Kasumi-1 (cell line): Measurements from ENCODE around the gene PDE6D.

Source experiments
- DNase-seq, 2 experiments: peaks; one replicate each; lab custom pipeline; 2025; lab: John Stamatoyannopoulos, UW

The PDE6D gene

DNA sequence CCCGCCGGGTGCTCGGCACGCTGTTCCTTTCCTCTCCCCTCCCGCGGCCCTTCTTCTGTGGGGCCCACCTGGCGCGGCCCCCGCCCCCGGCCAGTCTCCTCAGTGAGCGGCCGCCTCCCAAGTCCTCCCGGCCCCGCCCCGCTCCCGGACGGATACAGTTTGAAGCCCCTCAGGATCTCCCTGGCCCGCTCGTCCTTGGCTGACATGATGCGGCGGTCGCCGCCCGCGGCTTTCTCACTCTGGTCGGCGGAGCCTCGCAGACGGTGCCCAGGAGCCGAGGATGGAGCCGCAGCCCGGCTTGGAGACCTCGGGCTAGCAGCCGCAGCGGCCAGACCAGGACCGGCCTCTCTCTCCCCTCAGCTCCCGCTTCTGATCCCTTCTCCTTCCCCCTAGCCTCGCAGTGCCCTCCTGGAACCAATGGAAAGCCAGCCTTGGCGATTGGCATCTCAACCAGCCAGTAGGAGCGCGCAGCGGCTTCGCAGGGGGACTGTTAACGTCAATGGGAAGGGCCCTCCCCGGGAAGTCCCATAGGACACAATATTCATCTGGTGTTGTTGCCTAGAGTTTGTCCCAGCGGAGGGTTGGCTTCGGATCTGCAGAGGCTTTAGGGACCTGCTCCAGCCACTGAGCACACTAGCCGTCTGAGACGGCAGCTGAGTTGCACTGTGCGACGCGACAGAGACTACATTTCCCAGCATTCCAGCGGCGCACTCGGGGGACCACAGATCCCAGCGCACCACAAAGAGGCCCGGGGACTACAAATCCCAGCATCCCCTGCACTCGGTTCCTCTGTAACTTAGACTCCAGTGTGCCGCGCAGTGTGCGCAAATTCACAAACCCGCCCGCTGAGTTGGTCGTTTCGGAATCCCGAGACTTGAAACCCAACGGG is at the start of gene PDE6D:
Gene PDE6D, minus strand, starts transcription at position 374 of the 889 bp plus-strand sequence. Its CDS starts 168 bp downstream, at position 206.
- peak; percentile 79 for DNase-seq

DNA sequence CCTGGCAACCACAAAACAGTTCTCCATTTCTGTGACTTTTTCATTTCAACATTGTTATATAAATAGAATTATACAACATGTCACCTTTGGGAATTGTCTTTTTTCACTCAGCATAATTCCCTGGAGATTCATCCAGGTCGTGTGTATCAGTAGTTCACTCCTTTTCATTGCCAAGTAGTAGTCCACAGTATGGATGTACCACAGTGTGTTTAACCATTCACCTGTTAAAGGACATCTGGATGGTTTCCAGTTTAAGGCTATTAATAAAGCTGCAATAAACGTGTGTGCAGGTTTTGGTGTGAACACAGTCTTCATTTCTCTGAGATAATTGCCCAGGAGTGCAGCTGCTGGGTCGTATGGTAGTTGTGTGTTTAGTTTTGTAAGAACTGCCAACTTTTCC is 40.8 kb upstream of the PDE6D start:
- DNase-seq, result no peak

DNA sequence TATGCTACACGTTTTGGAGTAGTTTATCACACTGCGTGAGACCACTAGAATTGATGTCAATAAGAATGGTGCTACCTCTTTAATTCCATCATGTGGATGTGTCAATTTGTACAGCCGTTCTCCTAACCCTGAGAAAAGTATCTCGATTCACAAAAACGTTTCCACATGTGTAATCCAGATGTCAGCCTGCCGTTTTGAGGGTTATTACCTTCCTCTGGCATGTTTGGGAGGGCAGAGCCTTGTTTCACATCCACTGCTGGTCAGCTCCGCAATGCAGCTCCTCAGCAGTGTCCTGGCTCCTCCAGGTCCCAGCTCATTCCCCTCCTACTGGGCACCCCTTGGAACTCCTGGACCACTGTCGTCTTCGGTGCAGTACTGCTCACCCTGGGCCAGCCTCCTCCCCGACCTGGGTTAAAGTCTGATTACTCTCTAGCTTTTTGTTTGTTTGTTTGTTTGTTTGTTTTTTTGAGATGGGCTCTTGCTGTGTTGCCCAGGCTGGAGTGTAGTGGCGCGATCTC is 39.8 kb upstream of the PDE6D start:
- no peak for DNase-seq

DNA sequence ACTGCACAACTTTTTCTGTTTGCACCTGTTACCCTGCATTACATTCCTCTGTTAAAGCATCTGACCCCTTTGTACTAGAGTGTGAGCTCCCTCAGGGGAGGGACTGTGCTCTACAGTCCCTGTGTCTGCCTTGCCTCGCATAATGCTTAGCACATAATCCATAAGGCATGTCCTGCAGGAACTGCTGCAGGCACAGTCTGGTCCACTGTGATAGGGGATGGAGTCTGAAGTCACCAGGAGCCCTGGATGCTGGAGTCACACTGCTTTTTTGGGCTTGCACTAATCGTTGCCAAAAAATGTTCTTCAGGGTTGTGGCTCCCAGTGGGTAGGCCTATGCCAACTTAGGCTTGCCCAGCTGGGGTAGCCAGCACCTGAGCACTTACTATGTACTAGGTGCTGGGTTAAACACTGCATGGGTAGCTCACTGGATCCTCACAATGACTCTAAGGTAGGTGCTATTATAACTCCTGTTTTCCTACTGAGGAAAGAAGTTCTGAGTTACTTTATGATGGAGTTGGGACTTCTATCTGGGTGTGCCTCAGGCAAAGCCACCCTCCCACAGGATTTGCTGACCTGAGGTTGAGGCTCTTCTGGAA is 38.5 kb upstream of the PDE6D start:
- no peak for DNase-seq

DNA sequence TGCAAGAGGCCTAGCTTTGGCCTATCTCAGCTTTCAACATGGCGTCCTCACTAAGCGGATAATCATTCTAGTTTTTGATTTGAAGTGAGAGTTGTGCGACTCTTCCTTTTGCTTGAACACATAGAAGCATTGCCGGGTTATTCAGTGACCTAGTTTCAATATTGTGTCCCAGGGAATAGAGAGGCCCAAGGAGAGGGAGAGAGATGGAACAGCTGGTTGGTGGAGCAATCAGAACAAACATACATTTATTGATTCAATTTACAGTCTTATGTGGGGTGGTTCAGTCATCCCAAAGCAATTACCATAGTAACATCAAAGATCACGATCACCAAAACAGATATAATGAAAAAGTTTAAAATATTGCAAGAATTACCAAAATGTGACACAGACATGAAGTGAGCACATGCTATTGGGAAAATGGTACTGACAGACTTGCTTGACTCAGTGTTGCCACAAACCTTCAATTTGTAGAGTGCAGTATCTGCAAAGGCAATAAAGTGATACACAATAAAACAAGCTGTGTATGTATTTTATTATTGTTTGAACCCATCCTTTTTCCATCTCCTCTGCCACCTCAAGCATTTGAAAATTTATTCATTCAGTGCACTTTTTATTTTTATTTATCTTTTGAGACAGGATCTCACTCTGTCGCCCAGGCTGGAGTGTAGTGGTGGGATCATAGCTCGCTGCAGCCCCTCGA is 35.4 kb upstream of the PDE6D start:
- no peak for DNase-seq

DNA sequence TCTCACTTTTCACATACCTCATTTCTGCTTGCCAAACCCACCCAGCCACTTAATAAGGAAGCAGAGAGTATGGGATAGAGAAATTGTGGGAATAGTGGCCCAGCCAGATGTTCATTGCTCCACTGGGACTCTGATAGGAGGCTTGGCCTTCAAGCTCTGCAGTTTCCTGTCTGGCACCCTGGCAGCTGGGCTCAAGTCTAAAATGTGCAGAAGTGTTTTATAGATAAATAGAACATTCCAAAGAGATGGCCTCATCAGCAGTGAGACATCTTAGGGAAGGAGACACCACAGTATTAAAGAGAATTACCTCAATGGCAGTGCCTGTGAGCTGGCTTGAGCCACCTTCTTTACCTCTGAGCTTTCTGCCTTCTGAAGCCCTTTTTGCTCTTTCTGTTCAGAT is 29.8 kb upstream of the PDE6D start:
- DNase-seq, result no peak

DNA sequence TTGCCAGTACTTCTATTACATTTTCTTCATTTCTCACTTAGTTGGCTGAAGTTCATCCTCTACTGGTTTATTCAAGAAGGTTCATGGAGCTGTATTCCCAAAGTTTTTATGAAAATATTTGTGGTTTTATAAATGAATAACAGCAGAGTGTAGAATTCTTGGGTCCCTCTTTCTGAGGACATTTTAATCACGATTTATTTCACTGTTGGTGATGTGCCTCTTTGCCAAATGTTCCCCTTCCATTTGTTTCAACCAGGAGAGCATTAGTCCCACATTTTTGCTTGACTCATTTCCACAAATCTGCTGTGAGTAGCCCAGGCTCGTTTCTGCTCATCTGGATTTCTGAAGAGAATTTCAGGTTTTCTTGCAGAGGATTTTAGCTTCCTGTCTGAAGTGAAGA is 25.9 kb upstream of the PDE6D start:
- no peak for DNase-seq

DNA sequence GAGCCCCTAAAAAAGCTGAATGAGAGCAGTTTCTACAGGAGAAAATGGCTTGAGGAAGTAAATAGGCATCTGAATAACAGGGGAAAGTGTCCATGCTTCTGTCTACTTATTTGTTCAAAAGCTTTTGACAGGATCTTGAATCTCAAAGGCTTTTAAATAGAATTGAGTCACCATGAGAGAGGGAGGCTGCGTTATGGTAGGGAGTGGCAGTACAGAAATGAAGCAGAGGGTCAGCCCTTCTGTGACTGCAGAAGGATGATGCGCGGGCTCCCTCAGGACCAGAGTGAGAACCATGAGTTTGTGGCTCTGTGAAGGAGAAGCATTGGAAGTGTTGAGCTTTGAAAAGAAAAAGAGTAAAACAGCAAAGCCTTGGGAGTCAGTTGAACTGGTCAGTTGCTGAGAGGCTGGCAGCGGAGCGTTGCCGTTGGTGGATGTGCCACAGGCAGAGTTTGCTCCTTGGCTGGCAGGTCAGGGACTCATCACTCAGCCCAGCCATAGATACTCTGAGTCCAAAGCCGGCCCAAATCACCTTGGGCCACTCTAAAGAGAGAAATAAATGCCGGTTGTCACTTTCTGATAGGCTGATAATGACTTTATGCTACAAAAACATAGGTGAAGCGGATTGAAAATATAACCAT is 22.5 kb upstream of the PDE6D start:
- DNase-seq, result no peak

DNA sequence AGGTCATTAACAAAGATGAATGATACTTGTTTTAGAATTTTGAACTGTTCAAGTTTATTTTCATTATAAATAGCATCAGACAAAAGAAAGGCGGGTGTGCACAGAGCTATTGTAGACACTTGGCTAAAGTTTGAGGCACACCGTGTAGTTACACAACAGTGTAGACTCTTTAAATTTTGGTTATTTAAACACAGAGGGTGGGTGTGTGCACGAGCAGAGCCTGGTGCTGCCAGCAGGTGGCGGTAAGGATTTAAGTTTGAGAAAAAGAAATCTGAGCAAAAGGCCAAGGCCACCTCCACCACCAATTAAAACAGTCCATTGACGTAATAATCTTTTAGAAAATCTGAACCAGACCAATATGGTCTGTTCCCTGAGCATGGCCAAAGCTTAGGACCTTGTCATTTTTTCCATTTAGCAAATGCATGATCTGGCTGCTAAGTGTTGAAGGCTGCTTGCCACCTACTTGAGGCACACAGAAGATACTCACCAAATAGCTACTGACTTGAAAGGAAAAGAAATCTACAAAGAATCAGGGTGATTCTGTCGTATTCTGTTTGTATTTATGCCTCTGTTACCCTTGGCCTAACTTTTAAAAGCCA is 19.5 kb upstream of the PDE6D start:
- DNase-seq, result peak; percentile 10 to 12

DNA sequence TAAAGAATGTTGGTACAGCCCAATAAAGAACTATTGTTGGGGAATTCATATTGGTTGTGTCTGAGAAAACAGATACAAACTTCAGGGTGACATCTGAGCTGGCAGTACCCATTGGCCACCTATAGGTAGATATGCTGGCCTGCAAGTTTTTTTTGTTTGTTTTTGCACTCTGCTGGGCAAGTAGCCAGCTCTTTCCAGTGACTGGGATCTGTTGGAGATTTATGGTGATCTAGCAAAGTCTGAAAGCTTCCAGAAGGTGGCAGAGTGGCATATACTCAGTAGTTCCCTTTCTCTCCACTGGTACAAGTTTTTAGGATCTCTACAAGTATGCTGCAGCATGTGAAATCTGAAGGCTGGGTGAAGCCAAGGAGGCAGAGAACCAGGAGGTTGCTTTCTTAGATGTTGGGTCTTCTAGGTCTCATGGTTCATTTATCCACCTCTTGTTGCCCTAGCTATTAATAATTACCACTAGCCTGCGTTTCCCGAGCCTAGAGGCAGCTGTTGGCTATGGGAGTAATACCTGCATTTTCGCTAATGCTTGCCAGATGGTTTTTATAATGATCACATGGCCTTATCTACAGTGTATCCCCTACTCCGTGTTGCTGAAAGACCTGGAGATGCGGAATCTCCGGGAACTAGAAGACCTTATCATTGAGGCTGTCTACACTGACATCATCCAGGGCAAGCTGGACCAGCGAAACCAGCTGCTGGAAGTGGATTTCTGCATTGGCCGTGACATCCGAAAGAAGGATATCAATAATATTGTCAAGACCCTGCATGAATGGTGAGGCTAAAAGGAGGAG is 14.6 kb upstream of the PDE6D start:
- DNase-seq, result peak; percentile 27 to 47

DNA sequence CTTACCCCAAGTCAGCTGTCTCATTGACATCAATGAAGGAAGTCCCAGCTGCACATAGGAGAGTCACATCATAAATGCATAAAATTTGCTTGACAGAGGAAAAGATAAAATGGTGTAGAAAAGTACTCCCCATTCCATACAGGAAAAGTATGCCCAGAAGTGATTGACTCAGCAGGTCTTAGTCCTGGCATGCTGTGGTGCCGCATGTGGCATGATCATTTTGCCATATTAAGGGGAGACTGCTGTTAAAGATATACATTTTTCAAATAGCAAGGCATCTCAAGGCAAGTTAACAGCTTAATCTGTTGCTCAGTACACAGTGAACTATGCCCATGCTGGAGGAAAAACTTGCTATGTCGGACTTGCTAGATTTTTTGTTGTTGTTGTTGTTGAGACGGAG is 13.3 kb upstream of the PDE6D start:
- no peak for DNase-seq

DNA sequence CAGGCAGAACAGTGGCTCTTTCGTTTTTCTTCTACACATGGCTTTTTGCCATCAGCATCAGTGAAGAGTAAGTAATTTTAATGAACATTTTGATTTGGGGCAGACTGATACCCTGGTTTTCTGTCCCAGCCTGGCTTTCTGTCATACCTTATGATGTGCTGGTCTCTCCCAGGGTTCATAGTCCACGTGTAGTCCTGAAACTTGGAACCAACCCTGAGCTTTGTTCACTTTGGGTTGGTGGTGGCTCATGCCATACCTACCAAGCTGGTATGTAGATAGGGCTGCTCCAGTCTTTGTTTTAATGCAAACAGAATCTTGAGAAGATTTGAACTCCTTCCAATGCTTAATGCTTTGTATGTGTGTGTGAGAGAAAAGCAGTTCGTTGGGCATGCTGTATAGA is 10.0 kb upstream of the PDE6D start:
- no peak for DNase-seq

DNA sequence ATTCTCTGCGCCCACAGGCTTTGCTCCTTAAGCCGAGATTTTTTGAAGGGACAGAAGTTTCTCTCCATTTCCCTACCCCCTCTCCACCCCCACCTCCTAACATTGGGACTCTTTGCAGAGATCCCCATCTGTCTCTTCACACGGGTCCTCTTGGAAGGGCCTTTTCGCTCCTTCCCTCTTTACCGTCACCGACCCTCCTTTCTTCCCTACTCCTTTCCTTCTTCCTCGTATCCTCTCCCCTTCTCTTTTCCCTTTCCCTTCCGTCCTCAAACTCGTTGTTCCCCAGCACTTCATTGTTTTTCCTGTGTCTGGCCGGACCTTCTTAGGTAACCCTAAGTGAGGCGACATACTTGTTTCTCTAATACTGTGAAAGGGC is 5.8 kb upstream of the PDE6D start:
- DNase-seq, result no peak

DNA sequence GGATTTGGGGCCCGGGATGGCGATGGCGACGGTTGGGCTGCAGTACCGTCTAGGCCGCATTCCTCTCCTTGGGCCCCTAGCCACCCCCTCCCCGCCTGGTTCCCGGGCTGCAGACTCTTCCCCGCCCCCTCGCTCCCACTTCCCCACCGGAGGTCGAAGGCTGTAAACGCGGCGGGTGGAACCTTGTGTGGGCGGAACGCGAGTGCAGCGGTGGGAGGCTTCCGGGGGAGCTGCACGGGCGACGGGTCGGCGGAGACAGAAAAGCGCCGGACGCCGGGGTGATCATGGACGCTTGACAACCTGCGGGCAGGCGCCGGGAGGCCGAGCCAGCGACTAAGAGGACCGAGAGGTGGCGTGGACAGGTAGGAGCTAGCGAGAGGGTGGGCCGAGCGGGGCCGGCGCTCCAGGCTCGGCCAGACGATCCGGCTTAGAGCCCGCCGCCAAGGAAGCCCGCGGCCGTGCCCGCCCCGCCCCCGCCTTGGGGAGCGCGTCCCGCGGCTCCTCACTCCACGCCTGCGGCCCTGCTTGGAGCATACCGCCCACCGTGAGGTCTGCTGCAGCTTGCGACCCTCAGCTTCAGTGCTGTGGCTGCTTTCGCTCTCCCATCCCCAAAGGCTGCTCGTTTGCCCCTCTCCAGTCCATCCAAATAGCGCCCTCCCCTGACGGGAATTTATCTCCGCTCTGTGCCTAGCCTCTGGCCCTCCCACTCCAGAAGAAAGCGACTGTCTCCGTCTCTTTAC is 5.3 kb upstream of the PDE6D start, which contains the start of gene COPS7B:
Gene COPS7B, plus strand, starts transcription at position 269 of the 740 bp plus-strand sequence. CDS start 2,126 bp downstream, outside the sequence.
- DNase-seq, result peak; percentile 52 to 71

DNA sequence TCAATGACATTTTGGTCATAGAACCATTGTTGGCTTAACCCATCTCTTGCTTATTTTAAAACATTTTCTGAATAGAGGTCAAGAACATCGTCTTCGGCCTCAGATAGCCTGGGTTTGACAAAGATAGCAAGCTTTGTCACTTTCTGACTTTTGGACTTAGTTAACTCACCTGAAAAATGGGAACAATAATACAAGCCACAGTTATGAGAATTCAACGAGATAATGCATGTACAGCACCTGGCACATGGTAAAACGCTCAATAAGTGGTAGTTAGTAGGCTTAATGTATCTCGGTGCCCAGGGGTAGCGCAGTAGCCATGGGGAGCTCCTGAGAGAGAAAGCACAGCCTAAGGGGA is 4.7 kb upstream of the PDE6D start:
- no peak for DNase-seq

DNA sequence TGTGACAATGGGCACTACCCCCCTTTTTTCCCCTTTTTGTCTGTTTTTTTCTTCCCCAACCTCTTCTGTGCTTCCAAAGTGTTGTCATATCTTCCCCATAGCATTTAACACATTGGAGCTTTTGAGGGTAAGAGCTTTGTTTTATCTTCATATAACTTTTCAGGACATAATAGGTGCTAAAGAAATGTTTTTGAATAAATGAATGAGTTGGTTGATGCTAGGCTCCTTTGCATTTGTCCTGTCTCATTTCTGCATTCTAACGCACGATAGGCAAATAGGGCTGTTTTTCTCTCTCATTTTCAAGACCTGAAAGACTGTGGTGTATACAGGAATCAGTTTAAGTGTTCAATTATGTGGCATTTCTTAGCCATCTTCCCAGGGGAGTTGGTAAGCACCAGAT is 4.3 kb upstream of the PDE6D start:
- DNase-seq, result no peak

DNA sequence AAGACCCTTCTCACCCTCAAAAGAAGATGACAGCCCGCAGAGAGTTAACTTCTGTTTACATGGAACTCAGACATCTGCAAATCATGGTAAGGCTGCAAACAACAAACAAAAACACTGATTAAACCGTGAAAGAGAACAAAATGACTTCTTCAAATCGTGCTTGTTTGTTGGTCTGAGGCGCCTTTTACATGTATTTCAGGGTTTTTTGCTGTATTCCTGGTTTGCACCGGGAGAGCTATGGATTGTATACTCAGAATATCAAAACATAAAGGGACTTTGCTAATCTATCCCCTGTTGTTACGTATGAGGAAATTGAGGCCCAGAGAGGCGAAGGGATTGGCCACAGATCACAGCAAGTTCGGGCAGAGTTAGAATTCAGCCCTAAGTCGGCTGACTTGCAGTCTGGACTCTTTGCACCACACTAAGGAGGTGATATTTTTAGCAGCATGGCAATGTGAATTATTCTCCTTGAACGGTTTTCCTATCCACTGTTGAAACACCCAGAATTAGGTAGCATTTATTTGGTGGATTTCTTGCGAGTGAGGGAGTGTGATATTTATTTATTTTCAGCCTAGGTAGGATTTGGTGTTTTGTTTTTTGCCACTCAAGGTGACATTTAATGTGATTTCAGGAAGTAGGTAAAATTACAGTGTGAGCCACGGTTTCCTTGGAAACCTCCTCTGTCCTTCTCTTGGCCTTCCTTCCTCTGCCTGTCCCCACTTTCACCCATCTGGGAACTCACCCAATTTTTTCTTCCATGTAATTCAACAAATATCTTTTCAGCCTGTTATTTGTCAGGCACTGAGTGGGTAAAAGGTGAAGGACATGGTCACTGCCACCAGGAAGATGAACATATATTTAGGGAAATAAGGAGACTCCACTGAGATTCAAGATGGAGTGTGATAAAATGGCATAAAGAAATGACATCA is 980 bp upstream of the PDE6D start:
- peak; percentile 17 to 23 for DNase-seq

DNA sequence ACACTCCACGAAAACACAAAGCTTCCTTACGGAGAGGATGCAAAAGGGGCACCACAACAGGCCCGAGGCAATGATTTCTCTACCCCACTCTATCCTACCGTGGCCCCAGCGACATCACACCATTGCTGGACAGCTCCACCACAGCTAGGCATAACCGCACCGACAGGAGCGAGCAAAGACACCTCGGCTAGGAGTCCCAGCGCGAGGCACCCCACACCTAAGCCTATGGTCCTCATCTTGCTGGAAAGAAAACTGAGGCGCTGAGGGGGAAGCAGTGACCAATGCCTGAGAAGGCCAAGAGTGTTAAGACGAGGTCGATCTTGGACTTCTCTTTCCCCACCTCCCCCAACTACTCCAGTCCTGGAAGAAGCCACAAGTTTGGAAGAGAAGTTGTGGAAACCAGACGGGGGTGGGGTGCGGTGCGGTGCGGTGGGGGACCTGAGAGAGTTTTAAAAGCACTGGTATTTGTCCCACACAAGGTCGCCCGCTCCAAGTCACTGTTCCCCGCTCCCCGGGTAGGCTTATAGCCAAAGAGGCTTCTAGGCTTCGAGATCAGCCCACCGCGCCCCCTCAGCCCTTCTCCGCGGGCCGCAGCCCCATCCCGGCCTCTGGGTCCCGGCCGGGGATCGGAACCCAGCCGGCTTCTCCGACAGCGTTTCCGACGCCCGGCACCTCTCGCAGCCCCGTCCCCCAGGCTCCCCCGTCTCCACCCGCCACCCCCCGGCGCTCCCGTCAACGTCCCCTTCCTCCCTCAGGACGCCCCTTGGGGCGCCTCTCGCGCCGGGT is 766 bp downstream of the PDE6D start:
- DNase-seq, result no peak
